Mesenchymal stem cell (in vitro differentiated cells and primary cell): ENCODE results near the gene IGSF9.

Source experiments
- DNase-seq: peaks from one replicate; pipeline ENCODE4 v3.0.0-alpha.2; 2013
- H2AFZ ChIP-seq: one replicate; pipeline ENCODE4 v1.6.1; 2013; ENCODE audit warnings: low read depth, mild to moderate bottlenecking, control low read depth, inconsistent platforms, low read length, moderate library complexity
- H2AK5ac ChIP-seq: 2 replicates; pipeline ENCODE4 v1.6.1; 2013; ENCODE audit warnings: low read length, moderate library complexity, mild to moderate bottlenecking, inconsistent platforms; ENCODE audit not compliant: severe bottlenecking
- H2BK120ac ChIP-seq: one replicate; pipeline ENCODE4 v1.6.1; 2013; ENCODE audit warnings: low read depth, mild to moderate bottlenecking, inconsistent platforms, low read length, moderate library complexity
- H2BK12ac ChIP-seq, 2 experiments: one replicate each; pipeline ENCODE4 v1.6.1; 2013; ENCODE audit warnings: inconsistent platforms in 2 of 2, low read length in 2 of 2, mild to moderate bottlenecking in 2 of 2, moderate library complexity in 2 of 2, control low read depth in 1 of 2
- H2BK15ac ChIP-seq: one replicate; pipeline ENCODE4 v1.6.1; 2013; ENCODE audit warnings: mild to moderate bottlenecking, low read depth, inconsistent platforms; ENCODE audit not compliant: poor library complexity, severe bottlenecking
- H2BK5ac ChIP-seq: 2 replicates; pipeline ENCODE4 v1.6.1; 2013; ENCODE audit warnings: low read depth, mild to moderate bottlenecking, low read length, control low read depth, inconsistent platforms; ENCODE audit not compliant: poor library complexity, severe bottlenecking
- H3K14ac ChIP-seq, 2 experiments: one replicate each; pipeline ENCODE4 v1.6.1; 2013; ENCODE audit warnings: inconsistent platforms in 2 of 2, low read length in 2 of 2, control low read depth in 1 of 2, mild to moderate bottlenecking in 1 of 2, moderate library complexity in 1 of 2
- H3K18ac ChIP-seq, 2 experiments: one replicate each; pipeline ENCODE4 v1.6.1; 2013; ENCODE audit warnings: inconsistent platforms in 2 of 2, low read length in 2 of 2, control low read depth in 1 of 2, low read depth in 1 of 2, mild to moderate bottlenecking in 1 of 2
- H3K23ac ChIP-seq, 2 experiments: one replicate each; pipeline ENCODE4 v1.6.1; 2013; ENCODE audit warnings: inconsistent platforms in 2 of 2, low read length in 2 of 2, mild to moderate bottlenecking in 2 of 2, moderate library complexity in 2 of 2, control low read depth in 1 of 2
- H3K27ac ChIP-seq: 2 replicates; pipeline ENCODE4 v1.5.1; 2013; ENCODE audit warnings: mild to moderate bottlenecking, moderate library complexity, low read length, control low read depth, inconsistent platforms; ENCODE audit not compliant: poor library complexity, severe bottlenecking
- H3K27me3 ChIP-seq, 2 experiments: 2 replicates each; pipeline versions ENCODE4 v1.6.1 to v1.7.0; 2013; ENCODE audit warnings: low read length in 2 of 2, mild to moderate bottlenecking in 2 of 2, moderate library complexity in 2 of 2, control low read depth in 1 of 2, inconsistent platforms in 1 of 2; ENCODE audit not compliant: control insufficient read depth in 1 of 2, insufficient read depth in 1 of 2
- H3K36me3 ChIP-seq, 2 experiments: 2 replicates each; pipeline versions ENCODE4 v1.6.1 to v1.7.0; 2013; ENCODE audit warnings: low read length in 2 of 2, control low read depth in 1 of 2, inconsistent platforms in 1 of 2, low read depth in 1 of 2, mild to moderate bottlenecking in 1 of 2; ENCODE audit not compliant: insufficient read depth in 2 of 2, control insufficient read depth in 1 of 2
- H3K4ac ChIP-seq, 2 experiments: one replicate each; pipeline ENCODE4 v1.6.1; 2013; ENCODE audit warnings: inconsistent platforms in 2 of 2, low read length in 2 of 2, mild to moderate bottlenecking in 2 of 2, moderate library complexity in 2 of 2, control low read depth in 1 of 2, low read depth in 1 of 2
- H3K4me1 ChIP-seq: 2 replicates; pipeline ENCODE4 v1.6.1; 2013; ENCODE audit warnings: low read depth, low read length, control low read depth; ENCODE audit not compliant: control insufficient read depth, insufficient read depth
- H3K4me2 ChIP-seq: 2 replicates; pipeline ENCODE4 v1.6.1; 2013; ENCODE audit warnings: low read length, mild to moderate bottlenecking, inconsistent platforms; ENCODE audit not compliant: poor library complexity, severe bottlenecking
- H3K4me3 ChIP-seq, 2 experiments: 2 replicates each; pipeline versions ENCODE4 v1.5.1 to v1.7.0; 2013; ENCODE audit warnings: low read length in 2 of 2, mild to moderate bottlenecking in 2 of 2, control low read depth in 1 of 2, low read depth in 1 of 2; ENCODE audit not compliant: insufficient read depth in 1 of 2
- H3K79me1 ChIP-seq: replicated peaks from 2 replicates; pipeline ENCODE4 v1.6.1; 2013; ENCODE audit warnings: mild to moderate bottlenecking, control low read depth, low read length, inconsistent platforms; ENCODE audit not compliant: poor library complexity, severe bottlenecking
- H3K9ac ChIP-seq: 2 replicates; pipeline ENCODE4 v1.7.0; 2013; ENCODE audit warnings: mild to moderate bottlenecking, low read length, moderate library complexity
- H3K9me3 ChIP-seq: 2 replicates; pipeline ENCODE4 v1.7.0; 2013; ENCODE audit warnings: mild to moderate bottlenecking, low read length; ENCODE audit not compliant: control insufficient read depth
- H4K8ac ChIP-seq: one replicate; pipeline ENCODE4 v1.6.1; 2013; ENCODE audit warnings: inconsistent platforms, mild to moderate bottlenecking, low read length, moderate library complexity
- H4K91ac ChIP-seq: one replicate; pipeline ENCODE4 v1.6.1; 2013; ENCODE audit warnings: mild to moderate bottlenecking, low read length, inconsistent platforms
- WGBS: methylation state at CpG from one replicate; pipeline ENCODE4 v1.1.7; 2013; ENCODE audit warnings: mixed read lengths; 5-methylcytosine and 5-hydroxymethylcytosine counted together

Gene IGSF9

DNA sequence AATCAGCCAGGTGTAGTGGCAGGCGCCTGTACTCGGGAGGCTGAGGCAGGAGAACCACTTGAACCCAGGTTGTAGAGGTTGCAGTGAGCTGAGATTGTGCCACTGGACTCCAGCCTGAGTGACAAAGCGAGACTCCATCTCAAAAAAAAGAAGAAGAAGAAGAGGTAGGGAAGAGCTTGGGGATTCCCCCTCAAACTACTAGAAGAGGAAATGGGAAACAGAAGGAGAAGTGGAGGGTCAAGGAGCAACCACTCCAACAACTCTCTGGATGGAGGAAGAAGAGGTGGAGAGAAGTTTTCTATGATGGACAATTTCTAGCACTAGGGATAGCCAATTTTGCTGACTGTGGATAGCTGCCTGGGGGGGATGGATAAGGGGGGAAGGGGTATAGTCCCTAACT lies 23.5 kb upstream of the IGSF9 start:
- H2BK15ac ChIP-seq: no peak overlapping the region
- peaks cover 0 to 2% of the 10 kb centered on the region in 2 experiments for H3K36me3 ChIP-seq
- peaks cover 6% of the 10 kb centered on the region for H3K9me3 ChIP-seq
- H3K4ac ChIP-seq: no peak overlapping the region
- H2BK120ac ChIP-seq: no peak overlapping the region
- H3K18ac ChIP-seq: no peak overlapping the region
- no peak overlapping the region for H2AK5ac ChIP-seq
- H2BK12ac ChIP-seq: no peak overlapping the region
- no peaks in the 10 kb centered on the region for H3K4me1 ChIP-seq
- no peak for DNase-seq
- H3K27me3 ChIP-seq: peaks cover 0 to 28% of the 10 kb centered on the region in 2 experiments
- no peak overlapping the region for H4K91ac ChIP-seq
- no peak overlapping the region for H3K4me3 ChIP-seq
- H3K9ac ChIP-seq: no peak overlapping the region
- no peak overlapping the region for H3K23ac ChIP-seq
- 89% methylated on average over 3 of the region's 3 CpGs for WGBS
- H2BK5ac ChIP-seq: no peak overlapping the region
- H2AFZ ChIP-seq: no peak overlapping the region
- H3K4me2 ChIP-seq: no peak overlapping the region
- no peak overlapping the region for H3K27ac ChIP-seq
- no peaks in the 10 kb centered on the region for H3K79me1 ChIP-seq
- H3K14ac ChIP-seq: no peak overlapping the region
- H4K8ac ChIP-seq: no peak overlapping the region

DNA sequence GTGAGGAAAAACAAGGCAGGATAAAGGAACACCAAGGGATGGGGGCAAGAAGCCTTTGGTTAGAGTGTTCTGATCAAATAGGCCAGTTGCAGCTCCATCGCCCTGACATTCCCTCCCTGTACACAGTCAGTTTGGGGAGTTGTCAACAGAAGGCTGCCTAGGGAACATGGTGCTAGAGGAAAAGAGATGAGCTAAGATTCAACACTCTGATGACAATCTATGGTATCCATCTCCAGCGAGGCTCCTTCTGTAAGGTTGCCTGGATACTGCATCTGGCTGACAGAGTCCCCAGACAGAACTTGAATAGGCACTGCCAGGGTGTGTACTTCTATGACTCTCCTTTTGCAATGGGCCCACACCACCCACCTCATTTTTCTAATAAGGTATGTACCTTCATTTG lies 19.9 kb upstream of the IGSF9 start:
- Histone ChIP-seq H2BK15ac (no peak overlapping the region), H2AFZ (no peak overlapping the region), H4K91ac (no peak overlapping the region), H3K4me3 (no peak overlapping the region), H3K4ac (no peak overlapping the region), H4K8ac (no peak overlapping the region), H3K27me3 (peaks cover 0 to 21% of the 10 kb centered on the region in 2 experiments), H3K14ac (no peak overlapping the region), H3K79me1 (no peaks in the 10 kb centered on the region), H3K4me1 (no peaks in the 10 kb centered on the region), H2BK5ac (no peak overlapping the region), H3K9me3 (peaks cover 6% of the 10 kb centered on the region), H3K18ac (no peak overlapping the region), H3K4me2 (no peak overlapping the region), H2AK5ac (no peak overlapping the region), H2BK12ac (no peak overlapping the region), H3K9ac (no peak overlapping the region), H3K27ac (no peak overlapping the region), H2BK120ac (no peak overlapping the region), H3K23ac (no peak overlapping the region), H3K36me3 (no peaks in the 10 kb centered on the region)
- WGBS: 85% methylated on average over 2 of the region's 2 CpGs
- no peak for DNase-seq

DNA sequence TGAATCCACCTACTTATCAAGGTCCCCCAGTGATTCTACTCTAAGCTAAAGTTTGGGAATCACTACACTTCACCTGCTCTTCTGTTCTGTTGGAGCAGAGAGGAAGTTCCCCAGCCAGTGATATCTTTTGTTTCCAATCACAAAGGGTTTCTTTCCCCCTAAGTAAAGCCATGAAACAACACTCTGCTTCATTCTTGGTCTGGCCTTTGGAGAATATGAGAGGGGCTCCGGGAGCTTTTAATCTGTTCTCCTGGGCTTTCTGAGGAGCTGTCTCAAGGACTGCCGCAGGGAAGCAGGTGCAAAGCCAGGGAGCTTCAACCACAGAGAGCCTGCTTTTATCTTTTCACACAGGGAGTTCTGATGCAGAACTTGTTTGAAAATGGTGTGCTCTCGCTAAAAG lies 18.7 kb upstream of the IGSF9 start:
- Histone ChIP-seq H2BK120ac (no peak overlapping the region), H3K27ac (no peak overlapping the region), H2BK12ac (no peak overlapping the region), H2BK15ac (no peak overlapping the region), H3K79me1 (no peaks in the 10 kb centered on the region), H2AFZ (no peak overlapping the region), H3K4me3 (no peak overlapping the region), H2AK5ac (no peak overlapping the region), H3K9me3 (peaks cover 6% of the 10 kb centered on the region), H4K8ac (no peak overlapping the region), H3K4me1 (no peaks in the 10 kb centered on the region), H3K18ac (no peak overlapping the region), H3K9ac (no peak overlapping the region), H3K36me3 (no peaks in the 10 kb centered on the region), H3K4ac (no peak overlapping the region), H3K23ac (no peak overlapping the region), H3K14ac (no peak overlapping the region), H4K91ac (no peak overlapping the region), H3K27me3 (peaks cover 0 to 21% of the 10 kb centered on the region in 2 experiments), H2BK5ac (no peak overlapping the region), H3K4me2 (no peak overlapping the region)
- no peak for DNase-seq
- WGBS: 94% methylated on average over 3 of the region's 3 CpGs

DNA sequence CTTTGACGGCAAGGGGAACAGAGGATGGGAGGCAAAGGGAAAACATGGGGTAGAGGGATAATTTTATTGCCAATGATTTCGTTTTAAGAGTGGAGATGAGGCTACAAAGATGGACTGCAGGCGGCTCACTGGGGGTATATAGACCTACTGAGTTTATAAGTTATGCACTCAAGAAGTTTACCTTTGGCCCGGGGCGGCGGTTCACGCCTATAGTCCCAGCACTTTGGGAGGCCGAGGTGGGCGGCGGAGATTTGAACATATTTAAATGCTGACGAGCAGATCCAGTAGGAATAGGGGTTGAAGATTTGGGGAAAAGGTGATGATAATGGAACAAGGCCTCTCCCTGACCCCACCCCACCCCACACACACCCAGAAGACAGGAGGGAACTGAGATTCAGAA lies 16.8 kb upstream of the IGSF9 start:
- H3K14ac ChIP-seq: no peak overlapping the region
- no peak overlapping the region for H2BK120ac ChIP-seq
- H3K18ac ChIP-seq: no peak overlapping the region
- H3K36me3 ChIP-seq: no peaks in the 10 kb centered on the region
- no peak overlapping the region for H4K8ac ChIP-seq
- WGBS: 84% methylated on average over 7 of the region's 11 CpGs
- H3K9ac ChIP-seq: peak overlapping the region; percentile 84
- no peak overlapping the region for H2BK12ac ChIP-seq
- no peak overlapping the region for H2BK5ac ChIP-seq
- peaks cover 6% of the 10 kb centered on the region for H3K9me3 ChIP-seq
- H2BK15ac ChIP-seq: no peak overlapping the region
- H4K91ac ChIP-seq: no peak overlapping the region
- peaks cover 0 to 23% of the 10 kb centered on the region in 2 experiments for H3K27me3 ChIP-seq
- H3K4ac ChIP-seq: no peak overlapping the region
- no peak overlapping the region for H3K27ac ChIP-seq
- no peak overlapping the region for H3K4me2 ChIP-seq
- no peak overlapping the region for H2AK5ac ChIP-seq
- H3K4me1 ChIP-seq: no peaks in the 10 kb centered on the region
- no peak overlapping the region for H2AFZ ChIP-seq
- no peaks in the 10 kb centered on the region for H3K79me1 ChIP-seq
- peak overlapping the region in 1 of 2 experiments; percentile 82 for H3K4me3 ChIP-seq
- no peak overlapping the region for H3K23ac ChIP-seq
- no peak for DNase-seq
